HepG2 (cell line): ENCODE data around the gene ALDH3B2. TPM values are rescaled to one million over a fixed set of nuclear protein-coding genes. Genes with fewer than 3 reads are reported as not detected.
A peak's percentile ranks its signal among the peaks of the same experiment; 100 is the strongest.

ENCODE experiments used
- HNRNPL ChIP-seq: fragments of 200-400 bp; formaldehyde crosslinking; IDR thresholded peaks from 2 replicates; pipeline ENCODE4 v1.6.1; 2017; ENCODE audit warnings: mild to moderate bottlenecking, low read depth, low read length
- PITX1 ChIP-seq: sonication (generic); formaldehyde crosslinking; IDR thresholded peaks from 2 replicates; pipeline ENCODE4 v1.5.1; 2020; ENCODE audit warnings: mild to moderate bottlenecking, missing genetic modification reagents
- RAD21 ChIP-seq: fragments of 450-650 bp; formaldehyde crosslinking; IDR thresholded peaks from 2 replicates; pipeline ENCODE4 v1.5.0; 2020; ENCODE audit warnings: mild to moderate bottlenecking
- SALL2 ChIP-seq: sonication (generic); formaldehyde crosslinking; IDR thresholded peaks from 2 replicates; pipeline ENCODE4 v1.8.1; 2023; ENCODE audit warnings: mild to moderate bottlenecking, missing genetic modification reagents, inconsistent platforms
- STAG1 ChIP-seq: sonication (generic); formaldehyde crosslinking; IDR thresholded peaks from 2 replicates; pipeline ENCODE4 v1.4.0; 2020; ENCODE audit warnings: missing genetic modification reagents
- ZFY ChIP-seq: sonication (generic); formaldehyde crosslinking; IDR thresholded peaks from 2 replicates; pipeline ENCODE4 v1.4.0; 2020; ENCODE audit warnings: missing genetic modification reagents
- ZNF30 ChIP-seq: sonication (generic); formaldehyde crosslinking; IDR thresholded peaks from 2 replicates; pipeline ENCODE4 v1.5.0; 2020; ENCODE audit warnings: mild to moderate bottlenecking, missing genetic modification reagents
- polyA plus RNA-seq, 8 experiments: library from polyadenylated mRNA; depleted of rRNA in 3 of 8; stranded (reverse) in 7 of 8; unstranded in 1 of 8; fragments of >200 nt; fragmentation: Illumina TruSeq in 4 of 8; extraction: Trizol in 4 of 8; gene quantifications; 2 replicates each; pipeline versions ENCODE4 v1.2.1 to v1.2.3, GENCODE V29; 2011 to 2016; ENCODE audit warnings: low read depth in 4 of 8, missing spikeins in 1 of 8, mixed read lengths in 1 of 8; ENCODE audit not compliant: insufficient read depth in 1 of 8
- total RNA-seq, 5 experiments: library from RNA; depleted of rRNA; stranded (reverse); fragments of >200 nt; fragmentation: Illumina TruSeq; extraction: Trizol; gene quantifications; 2 replicates each; pipeline ENCODE4 v1.2.3, GENCODE V29; 2016; ENCODE audit warnings: low read depth in 1 of 5
- TF ChIP-seq, protein P1 (sequence below): sonication (generic); formaldehyde crosslinking; IDR thresholded peaks from 2 replicates; pipeline ENCODE4 v1.5.1; 2020; ENCODE audit warnings: mild to moderate bottlenecking, missing genetic modification reagents, moderate library complexity
- TF ChIP-seq, protein P2 (sequence below): sonication (generic); formaldehyde crosslinking; IDR thresholded peaks from 2 replicates; pipeline ENCODE4 v1.5.0; 2020; ENCODE audit warnings: mild to moderate bottlenecking, missing genetic modification reagents, moderate library complexity

Gene ALDH3B2
- total and polyA plus RNA-seq, 2 of the 13 experiments (the other 11 are each of a cell fraction or from before 2014, with no cell fraction given), result not detected

DNA sequence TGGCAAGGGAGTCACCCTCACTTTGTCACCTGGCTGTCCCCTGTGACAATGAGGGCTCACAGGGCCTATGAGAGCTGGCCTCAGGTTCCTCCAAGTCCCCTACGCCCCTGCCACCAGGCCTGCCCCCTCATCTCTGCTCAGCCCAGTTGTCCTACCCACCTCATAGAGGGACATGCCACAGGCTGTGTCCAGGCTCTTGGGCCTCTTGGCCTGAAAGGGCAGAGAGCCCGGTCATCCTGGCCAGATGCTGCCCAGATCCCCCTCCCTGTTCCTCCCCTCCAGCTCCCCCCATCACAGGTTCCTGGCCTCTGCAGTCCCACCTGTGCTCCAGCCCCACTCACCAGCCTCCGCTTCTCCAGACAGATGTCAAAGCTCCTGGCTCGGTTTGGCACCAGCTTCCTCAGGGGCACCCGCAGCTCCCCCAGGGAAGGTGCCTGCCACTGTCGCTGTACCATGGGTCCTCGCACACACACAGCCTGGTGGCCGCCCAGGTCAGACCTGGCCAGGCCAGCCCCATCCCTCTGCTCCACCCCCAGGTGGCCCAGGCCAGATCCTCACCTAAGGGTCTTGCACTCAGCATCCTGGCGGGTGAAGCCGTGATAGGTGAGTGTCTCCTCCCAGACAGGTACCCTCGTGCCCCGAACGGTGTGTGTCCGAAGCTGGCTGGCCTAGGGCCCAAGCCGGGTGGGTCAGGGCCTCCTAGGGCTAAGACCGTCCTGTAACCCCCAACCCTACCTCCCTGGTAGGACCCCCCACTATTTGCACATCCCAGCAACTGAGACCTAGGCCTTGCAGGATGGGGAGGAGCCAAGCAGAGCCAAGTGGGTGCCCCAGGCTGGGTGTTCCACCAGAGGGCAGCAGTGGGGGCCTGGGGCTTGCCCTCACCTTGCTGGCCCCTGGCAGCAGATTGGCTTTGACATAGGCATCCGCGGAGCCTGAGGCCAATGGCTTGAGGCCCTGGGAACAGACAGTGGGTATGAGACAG is 59.4 kb downstream of the ALDH3B2 start (continued):
- TF ChIP-seq, protein P1, sequence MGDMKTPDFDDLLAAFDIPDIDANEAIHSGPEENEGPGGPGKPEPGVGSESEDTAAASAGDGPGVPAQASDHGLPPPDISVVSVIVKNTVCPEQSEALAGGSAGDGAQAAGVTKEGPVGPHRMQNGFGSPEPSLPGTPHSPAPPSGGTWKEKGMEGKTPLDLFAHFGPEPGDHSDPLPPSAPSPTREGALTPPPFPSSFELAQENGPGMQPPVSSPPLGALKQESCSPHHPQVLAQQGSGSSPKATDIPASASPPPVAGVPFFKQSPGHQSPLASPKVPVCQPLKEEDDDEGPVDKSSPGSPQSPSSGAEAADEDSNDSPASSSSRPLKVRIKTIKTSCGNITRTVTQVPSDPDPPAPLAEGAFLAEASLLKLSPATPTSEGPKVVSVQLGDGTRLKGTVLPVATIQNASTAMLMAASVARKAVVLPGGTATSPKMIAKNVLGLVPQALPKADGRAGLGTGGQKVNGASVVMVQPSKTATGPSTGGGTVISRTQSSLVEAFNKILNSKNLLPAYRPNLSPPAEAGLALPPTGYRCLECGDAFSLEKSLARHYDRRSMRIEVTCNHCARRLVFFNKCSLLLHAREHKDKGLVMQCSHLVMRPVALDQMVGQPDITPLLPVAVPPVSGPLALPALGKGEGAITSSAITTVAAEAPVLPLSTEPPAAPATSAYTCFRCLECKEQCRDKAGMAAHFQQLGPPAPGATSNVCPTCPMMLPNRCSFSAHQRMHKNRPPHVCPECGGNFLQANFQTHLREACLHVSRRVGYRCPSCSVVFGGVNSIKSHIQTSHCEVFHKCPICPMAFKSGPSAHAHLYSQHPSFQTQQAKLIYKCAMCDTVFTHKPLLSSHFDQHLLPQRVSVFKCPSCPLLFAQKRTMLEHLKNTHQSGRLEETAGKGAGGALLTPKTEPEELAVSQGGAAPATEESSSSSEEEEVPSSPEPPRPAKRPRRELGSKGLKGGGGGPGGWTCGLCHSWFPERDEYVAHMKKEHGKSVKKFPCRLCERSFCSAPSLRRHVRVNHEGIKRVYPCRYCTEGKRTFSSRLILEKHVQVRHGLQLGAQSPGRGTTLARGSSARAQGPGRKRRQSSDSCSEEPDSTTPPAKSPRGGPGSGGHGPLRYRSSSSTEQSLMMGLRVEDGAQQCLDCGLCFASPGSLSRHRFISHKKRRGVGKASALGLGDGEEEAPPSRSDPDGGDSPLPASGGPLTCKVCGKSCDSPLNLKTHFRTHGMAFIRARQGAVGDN (CRISPR knock-in tag), result peak; percentile 31; the same call in 1 of the 2 replicates
- 0 out of 2 replicates have a peak, but pooled peaks have one; percentile 29 for TF ChIP-seq ZFY (CRISPR knock-in tag)
- TF ChIP-seq PITX1 (CRISPR knock-in tag), result 0 out of 2 replicates have a peak, but pooled peaks have one; percentile 17
- peak; percentile 58; the same call in 1 of the 2 replicates for TF ChIP-seq RAD21
- TF ChIP-seq, protein P2, sequence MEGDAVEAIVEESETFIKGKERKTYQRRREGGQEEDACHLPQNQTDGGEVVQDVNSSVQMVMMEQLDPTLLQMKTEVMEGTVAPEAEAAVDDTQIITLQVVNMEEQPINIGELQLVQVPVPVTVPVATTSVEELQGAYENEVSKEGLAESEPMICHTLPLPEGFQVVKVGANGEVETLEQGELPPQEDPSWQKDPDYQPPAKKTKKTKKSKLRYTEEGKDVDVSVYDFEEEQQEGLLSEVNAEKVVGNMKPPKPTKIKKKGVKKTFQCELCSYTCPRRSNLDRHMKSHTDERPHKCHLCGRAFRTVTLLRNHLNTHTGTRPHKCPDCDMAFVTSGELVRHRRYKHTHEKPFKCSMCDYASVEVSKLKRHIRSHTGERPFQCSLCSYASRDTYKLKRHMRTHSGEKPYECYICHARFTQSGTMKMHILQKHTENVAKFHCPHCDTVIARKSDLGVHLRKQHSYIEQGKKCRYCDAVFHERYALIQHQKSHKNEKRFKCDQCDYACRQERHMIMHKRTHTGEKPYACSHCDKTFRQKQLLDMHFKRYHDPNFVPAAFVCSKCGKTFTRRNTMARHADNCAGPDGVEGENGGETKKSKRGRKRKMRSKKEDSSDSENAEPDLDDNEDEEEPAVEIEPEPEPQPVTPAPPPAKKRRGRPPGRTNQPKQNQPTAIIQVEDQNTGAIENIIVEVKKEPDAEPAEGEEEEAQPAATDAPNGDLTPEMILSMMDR (CRISPR knock-in tag), result peak; percentile 72
- TF ChIP-seq HNRNPL, result peak; percentile 80; the same call in 1 of the 2 replicates
- 0 out of 2 replicates have a peak, but pooled peaks have one; percentile 31 for TF ChIP-seq SALL2 (CRISPR knock-in tag)
- no peak for TF ChIP-seq ZNF30 (CRISPR knock-in tag)
- TF ChIP-seq STAG1 (CRISPR knock-in tag), result peak; percentile 49
